Measurements from ENCODE around the gene STX1B. TPM values are rescaled to one million over a fixed set of nuclear protein-coding genes. Genes with fewer than 3 reads are reported as not detected.
A peak's percentile ranks its signal among the peaks of the same experiment; 100 is the strongest.
"Not testable (repeated sequence)": the region's sequence is repeated elsewhere in the genome, so short reads cannot be mapped to it uniquely, and the experiment has no call there.

STX1B gene
- total RNA-seq, 1 experiment from 2014 or later = 0.37 TPM

DNA sequence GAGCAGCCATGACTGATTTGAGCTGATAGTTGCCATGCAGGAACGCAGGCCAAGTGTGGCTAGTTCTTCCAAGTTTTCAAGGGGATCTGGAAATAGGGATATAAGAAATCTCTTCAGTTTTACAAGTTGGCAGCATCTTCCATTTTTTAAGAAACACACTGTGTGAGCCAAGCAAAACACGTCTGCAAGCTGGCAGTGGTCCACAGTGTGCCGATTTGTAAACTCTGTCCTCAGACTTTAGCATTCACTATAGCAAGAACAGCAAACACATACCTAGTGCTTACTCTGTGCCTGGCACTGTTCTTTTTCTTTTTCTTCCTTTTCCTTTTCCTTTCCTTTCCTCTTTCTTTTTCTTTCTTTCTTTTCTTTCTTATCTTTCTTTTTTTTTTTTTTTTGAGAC, 58.7 kb downstream of the STX1B start:
- DNase-seq (ENCODE audit: low read depth) = peak; percentile 24

DNA sequence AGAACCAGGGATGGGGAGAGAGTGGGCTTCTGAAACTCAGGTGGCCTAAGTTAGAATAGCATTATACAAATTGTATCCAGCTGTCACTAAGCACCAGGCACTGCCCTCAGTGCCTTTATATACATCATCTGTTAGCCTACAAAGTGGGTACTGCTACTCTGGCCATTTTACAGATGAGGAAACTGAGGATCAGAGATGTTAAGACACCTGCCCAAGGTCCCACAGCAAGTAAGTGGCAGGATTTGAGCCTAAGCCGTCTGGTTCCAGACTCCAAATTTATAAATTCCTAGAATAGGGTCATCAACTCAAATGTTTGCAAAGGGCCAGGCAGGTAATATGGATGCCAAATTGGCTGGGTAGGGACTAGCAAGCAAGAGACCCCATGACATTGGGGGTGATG, 59.2 kb downstream of the STX1B start:
- no peak for DNase-seq (ENCODE audit: low read depth)

DNA sequence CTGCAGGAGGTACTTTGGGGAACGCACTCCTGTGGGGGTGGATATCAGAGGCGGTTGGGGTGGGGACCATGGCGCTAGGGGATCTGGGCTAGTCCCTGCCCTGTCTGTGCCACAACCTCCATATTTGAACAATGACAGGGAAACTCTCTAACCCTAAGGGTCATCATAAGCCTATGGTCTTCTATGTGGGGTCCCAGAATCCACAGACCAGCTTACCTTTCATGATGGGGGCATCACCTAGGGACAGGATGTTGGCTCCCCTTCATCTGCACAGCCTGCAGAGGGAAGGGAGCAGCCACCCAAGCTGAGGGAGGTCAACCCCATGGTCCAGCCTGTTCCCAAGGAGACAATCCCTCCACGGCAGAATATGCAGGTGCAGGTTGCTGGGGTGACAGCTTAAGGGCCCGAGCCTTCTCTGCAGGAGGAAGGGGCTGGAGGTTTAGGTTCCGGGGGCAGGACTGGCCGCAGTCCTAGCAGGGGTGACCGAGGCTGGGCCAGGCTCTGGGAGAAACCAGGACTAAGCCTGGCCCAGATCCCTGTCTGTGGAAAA, 59.8 kb downstream of the STX1B start:
- DNase-seq (ENCODE audit: low read depth) = no peak

DNA sequence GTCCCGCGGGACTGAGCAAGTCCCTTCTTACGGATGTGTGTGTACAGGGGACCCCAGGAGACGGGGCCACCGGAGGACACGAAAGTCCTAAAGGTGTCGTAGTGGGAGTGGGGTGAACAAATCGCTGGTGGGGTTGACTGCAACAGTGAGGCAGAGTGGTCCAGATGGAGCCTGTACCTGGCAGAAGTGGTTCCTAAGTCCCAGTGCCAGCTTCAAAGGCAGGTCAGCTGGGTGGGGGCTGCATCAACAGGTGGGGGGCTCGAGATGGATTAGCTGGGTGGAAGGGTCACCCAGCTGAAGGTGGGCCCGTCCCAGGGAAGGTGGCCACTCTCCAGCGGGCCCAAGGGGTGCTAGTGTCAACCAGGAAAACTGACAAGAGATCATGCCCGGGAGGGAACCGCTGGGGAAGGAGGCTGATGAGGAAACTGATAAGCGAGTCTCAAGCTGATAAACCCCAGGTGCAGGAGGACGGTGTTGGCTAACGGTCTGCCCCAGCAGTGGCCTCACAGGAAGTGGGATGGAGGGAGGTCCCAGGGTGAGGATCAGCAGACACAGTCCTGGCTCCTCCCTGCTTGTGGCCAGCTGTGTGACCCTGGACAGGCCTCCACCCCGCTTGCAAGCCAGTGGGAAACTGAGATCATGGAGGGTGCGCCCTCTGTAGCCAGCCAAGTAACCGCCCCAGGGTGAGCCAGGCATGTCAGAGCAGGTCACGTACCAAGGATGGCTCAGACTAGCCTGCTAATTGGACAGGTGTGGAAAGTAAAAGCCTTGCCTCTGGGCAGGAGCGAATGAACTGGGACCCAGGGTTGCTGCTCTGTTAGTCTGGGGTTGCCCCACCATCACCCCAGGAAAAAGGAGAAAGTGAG, 60.6 kb downstream of the STX1B start:
- DNase-seq (ENCODE audit: low read depth) = peak; percentile 94

DNA sequence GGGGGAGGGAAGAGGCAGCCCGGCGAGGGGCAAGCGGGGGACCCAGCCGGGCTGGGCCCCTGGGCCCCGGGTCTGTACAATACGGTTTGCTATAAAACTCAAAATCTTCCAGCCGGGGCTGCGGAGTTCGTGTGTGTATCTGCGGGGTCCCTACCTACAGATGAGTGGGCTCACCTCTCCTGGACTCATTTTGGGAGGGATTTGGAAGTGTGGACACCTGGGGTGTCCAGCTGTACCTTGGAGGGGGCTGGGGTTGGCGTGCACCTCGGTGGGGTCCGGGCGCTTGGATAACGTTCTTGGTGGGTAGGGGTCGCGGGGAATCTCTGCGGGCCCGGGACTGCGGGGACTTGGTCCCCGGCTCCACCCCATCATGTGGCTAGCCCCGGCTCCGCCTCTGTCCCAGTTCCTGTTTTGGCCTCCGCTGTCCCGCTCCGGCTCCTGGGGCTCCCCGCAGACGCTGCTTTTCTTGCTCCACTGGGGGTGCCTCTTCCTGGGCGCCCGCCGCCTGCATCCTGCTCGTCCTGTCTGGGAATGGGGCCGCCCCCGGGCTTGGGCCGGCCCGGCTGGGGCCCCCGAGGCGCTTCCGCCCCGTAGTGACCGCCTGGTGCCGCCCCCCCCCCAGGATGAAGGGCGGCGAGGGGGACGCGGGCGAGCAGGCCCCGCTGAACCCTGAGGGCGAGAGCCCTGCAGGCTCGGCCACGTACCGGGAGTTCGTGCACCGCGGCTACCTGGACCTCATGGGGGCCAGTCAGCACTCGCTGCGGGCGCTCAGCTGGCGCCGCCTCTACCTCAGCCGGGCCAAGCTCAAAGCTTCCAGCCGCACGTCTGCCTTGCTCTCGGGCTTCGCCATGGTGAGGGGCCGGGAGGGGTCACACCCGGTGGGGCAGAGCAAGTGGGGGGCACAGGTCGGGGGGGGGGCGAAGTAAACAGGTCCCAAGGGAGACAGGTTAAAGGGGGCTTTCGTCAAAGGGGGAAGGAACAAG, 61.5 kb downstream of the STX1B start, which contains the start of gene ORAI3:
TSS of gene ORAI3 (plus strand) at position 402 of the 983 bp plus-strand sequence. CDS start at position 624, 222 bp downstream.
- peak; percentile 79 for DNase-seq (ENCODE audit: low read depth)

DNA sequence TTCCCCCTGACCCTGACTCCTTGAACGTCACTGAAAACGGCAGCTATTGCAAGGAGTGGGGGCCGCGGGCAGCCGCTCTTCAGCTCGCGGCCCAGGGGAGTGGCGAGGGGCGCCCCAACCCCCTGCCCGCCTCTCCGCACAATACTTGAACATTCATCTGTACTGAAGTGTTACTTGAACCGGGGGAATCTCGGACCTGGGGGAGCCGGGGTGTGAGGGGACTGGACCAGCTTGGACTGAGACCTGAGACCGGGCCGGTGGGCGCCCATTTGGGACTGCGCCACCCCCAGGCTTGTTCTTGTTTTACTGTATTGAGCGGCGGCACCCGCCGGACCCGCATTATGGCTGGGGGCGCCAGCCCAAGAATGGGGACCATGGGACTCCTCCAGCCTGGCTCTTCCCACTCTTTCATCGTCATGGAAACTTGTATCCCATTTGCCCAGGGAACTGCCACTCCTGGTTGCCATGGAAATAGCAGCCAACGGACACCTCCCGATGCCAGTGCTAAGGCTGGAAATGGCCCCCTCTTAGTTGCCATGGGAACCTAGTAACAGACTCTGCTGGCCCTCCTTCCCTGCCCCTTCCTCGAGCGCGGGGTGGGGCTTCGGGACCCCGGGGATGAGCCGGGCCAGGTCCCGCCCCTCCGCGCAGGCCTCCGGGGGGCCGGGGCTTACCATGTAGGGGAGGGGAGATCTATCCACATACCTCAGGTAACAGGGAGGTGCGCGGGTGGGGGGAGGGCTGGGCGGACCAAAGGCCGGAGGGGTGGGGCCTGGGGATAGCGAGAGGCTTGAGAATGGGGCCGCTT, 62.4 kb downstream of the STX1B start:
- DNase-seq (ENCODE audit: low read depth) = peak; percentile 98

DNA sequence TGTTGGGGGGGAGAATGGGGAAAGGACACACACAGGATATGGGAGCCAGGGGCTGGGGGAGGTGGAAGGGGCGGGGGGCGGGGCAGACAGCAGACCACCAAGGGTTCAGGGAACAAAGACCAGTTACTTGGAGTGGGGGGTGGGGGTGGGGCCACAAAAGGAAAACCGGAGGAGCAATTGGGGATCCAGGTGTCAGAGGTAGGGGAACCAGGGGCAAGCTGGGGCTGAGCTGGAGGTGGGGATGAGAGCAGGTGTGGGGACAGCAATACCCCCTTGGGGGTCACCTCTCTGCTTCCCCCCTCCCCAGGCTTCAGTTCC, 62.9 kb downstream of the STX1B start:
- no peak for DNase-seq (ENCODE audit: low read depth)

DNA sequence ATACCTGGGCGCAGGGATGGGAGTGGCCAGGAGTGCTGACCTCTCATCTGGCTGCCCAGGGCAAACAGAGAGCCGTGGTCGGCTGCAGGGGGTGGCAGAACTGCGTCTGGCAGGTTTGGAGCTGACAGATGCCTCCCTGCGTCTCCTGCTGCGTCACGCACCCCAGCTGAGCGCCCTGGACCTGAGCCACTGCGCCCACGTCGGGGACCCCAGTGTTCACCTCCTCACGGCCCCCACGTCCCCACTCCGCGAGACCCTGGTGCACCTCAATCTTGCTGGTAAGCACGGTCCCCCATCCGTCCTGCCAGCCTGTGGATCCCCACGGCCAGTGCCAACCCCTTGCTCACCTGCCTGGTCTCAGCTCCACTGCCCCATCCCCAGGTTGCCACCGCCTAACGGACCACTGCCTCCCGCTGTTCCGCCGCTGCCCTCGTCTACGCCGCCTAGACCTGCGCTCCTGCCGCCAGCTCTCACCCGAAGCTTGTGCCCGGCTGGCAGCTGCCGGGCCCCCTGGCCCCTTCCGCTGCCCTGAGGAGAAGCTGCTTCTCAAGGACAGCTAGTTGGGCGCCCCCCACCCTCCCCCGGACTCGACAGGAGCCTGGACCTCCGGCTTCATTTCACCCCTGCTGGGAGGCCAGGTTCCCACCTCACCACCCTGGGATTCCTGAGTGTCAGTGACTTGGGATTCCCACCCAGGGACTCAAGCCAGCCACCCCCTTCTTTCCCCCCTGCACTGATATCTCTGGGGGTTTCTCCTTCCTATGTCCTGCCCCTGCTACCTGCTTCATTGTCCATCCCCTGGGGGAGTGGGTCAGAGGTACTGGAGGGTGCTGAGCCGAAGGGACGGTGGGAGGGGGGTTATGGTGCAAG, 63.5 kb downstream of the STX1B start:
- DNase-seq (ENCODE audit: low read depth) = no peak

DNA sequence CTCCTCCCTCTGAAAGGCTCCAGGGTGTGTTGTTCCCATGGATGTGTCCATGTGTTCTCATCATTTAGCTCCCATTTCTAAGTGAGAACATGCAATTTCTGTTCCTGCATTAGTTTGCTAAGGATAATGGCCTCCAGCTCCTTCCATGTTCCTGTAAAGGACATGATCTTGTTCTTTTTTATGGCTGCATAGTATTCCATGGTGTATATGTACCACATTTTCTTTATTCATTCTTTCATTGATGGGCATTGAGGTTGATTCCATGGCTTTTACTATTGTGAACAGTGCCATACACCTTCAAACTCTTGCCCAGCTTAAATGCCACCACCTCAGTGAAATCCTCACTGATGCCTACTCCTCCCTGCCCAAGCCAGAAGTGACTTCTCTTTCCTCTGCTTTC, 66.1 kb downstream of the STX1B start:
- no peak for DNase-seq (ENCODE audit: low read depth)

DNA sequence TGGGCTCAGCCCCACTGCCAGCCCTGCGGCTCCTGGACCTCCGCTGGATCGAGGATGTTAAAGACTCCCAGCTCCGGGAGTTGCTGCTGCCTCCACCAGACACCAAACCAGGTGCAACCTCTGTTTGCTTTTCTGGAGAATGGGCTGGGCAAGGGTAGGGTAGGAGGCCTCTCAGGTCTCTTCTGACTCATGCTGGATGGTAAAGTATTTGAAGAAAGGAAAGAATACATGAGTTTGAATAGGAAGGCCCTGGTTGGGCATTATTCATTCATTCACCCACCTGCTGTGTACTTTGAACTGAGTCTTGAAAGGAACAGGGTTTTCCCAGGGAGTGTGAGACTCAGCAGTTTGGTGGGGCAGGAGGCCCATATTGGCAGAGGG, 68.0 kb downstream of the STX1B start:
- no peak for DNase-seq (ENCODE audit: low read depth)

DNA sequence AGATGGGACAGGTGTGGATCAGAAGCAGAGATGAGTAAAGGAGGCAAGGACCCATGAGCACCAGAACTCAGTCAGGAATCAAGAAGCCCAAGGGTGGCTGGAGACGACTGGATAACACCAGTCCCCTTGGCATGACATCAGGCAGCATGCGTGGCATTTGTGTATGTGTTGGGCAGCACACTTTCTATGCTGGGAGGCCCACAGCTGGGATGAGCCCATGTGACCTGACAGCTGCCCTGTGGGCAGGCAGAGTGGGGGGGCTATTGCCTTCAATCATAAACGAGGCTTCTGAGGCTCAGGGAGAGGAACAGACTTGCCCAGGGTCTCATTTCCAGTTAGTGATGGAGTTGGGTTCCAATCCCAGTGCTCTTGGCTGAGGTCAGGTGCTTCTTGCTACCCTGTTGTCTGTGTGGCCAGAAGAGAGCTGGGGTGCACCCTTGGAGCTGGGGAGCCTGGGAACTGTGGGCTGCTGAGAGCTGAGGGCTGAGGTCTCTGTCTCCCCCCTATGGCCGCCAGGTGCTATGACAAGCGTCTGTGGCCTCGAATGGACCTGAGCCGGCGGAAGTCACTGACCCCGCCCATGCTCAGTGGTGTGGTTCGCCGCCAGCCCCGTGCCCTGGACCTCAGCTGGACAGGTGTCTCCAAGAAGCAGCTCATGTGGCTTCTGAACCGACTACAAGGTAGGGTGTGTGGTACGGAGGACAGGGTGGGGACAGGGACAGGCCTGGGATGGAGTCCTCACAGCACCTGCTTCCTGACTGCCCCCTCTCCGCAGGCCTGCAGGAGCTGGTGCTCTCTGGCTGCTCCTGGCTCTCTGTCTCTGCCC, 68.6 kb downstream of the STX1B start:
- DNase-seq (ENCODE audit: low read depth) = peak; percentile 67

DNA sequence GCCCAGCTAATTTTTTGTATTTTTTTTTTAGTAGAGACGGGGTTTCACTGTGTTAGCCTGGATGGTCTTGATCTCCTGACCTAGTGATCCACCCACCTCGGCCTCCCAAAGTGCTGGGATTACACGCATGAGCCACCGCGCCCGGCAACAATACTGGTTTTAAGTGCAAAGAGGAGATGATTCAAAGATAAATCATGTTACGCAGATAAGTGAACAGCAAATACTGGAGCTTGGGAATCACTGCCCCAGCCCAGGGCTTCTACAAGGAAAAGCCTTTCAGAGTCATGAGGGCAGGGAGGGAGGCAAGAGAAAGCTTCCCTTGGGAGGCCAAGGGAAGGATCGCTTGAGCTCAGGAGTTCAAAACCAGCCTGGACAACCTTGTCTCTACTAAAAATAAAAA, 70.9 kb downstream of the STX1B start:
- not testable (repeated sequence) for DNase-seq (ENCODE audit: low read depth)

Other genes with a start within 250 kb of the STX1B start
- 4.8 and 5.2 TPM in 2 replicates for gene CFAP119, start 248.6 kb downstream of the STX1B start, total RNA-seq (2014; rRNA removed; shearing (Covaris generic))
- 72.4 and 104 TPM in 2 replicates for gene RNF40, start 248.3 kb downstream of the STX1B start, total RNA-seq (2014; rRNA removed; shearing (Covaris generic))
- 10.9 and 23.0 TPM in 2 replicates for gene ZNF629, start 223.4 kb downstream of the STX1B start, total RNA-seq (2014; rRNA removed; shearing (Covaris generic))
- gene BCL7C, start 116.6 kb downstream of the STX1B start, total RNA-seq (2014; rRNA removed; shearing (Covaris generic)) = 33.6 and 34.7 TPM in 2 replicates
- gene CTF1, start 114.0 kb downstream of the STX1B start, total RNA-seq (2014; rRNA removed; shearing (Covaris generic)) = 0.42 TPM in 1 of 2 replicates, not detected in the other
- gene FBXL19, start 87.1 kb downstream of the STX1B start, total RNA-seq (2014; rRNA removed; shearing (Covaris generic)) = 10.5 and 16.8 TPM in 2 replicates
- 46.0 and 58.5 TPM in 2 replicates for gene ORAI3, start 61.6 kb downstream of the STX1B start, total RNA-seq (2014; rRNA removed; shearing (Covaris generic))
- 1.4 and 3.9 TPM in 2 replicates for gene SETD1A, start 52.9 kb downstream of the STX1B start, total RNA-seq (2014; rRNA removed; shearing (Covaris generic))
- 7.0 and 8.2 TPM in 2 replicates for gene HSD3B7, start 25.4 kb downstream of the STX1B start, total RNA-seq (2014; rRNA removed; shearing (Covaris generic))
- gene STX4, start 22.9 kb upstream of the STX1B start, total RNA-seq (2014; rRNA removed; shearing (Covaris generic)) = 11.7 and 26.7 TPM in 2 replicates
- 6.5 and 11.9 TPM in 2 replicates for gene ZNF668, start 63.6 kb upstream of the STX1B start, total RNA-seq (2014; rRNA removed; shearing (Covaris generic))
- 14.3 and 21.5 TPM in 2 replicates for gene ZNF646, start 63.8 kb upstream of the STX1B start, total RNA-seq (2014; rRNA removed; shearing (Covaris generic))
- 2.5 and 2.7 TPM in 2 replicates for gene PRSS53, start 78.3 kb upstream of the STX1B start, total RNA-seq (2014; rRNA removed; shearing (Covaris generic))
- 193 and 223 TPM in 2 replicates for gene VKORC1, start 84.2 kb upstream of the STX1B start, total RNA-seq (2014; rRNA removed; shearing (Covaris generic))
- 52.8 and 57.7 TPM in 2 replicates for gene BCKDK, start 97.7 kb upstream of the STX1B start, total RNA-seq (2014; rRNA removed; shearing (Covaris generic))
- 45.0 and 53.3 TPM in 2 replicates for gene KAT8, start 107.0 kb upstream of the STX1B start, total RNA-seq (2014; rRNA removed; shearing (Covaris generic))
- 0.20 TPM in 1 of 2 replicates, not detected in the other for gene PRSS8, start 125.1 kb upstream of the STX1B start, total RNA-seq (2014; rRNA removed; shearing (Covaris generic))
- 0.10 and 0.49 TPM in 2 replicates for gene PRSS36, start 139.4 kb upstream of the STX1B start, total RNA-seq (2014; rRNA removed; shearing (Covaris generic))
- 22.4 and 29.3 TPM in 2 replicates for gene FUS, start 169.5 kb upstream of the STX1B start, total RNA-seq (2014; rRNA removed; shearing (Covaris generic))
- 7.9 and 8.9 TPM in 2 replicates for gene PYCARD, start 192.1 kb upstream of the STX1B start, total RNA-seq (2014; rRNA removed; shearing (Covaris generic))
- gene TRIM72, start 203.5 kb upstream of the STX1B start, total RNA-seq (2014; rRNA removed; shearing (Covaris generic)) = not detected in 2 replicates
- not detected in 2 replicates for gene PYDC1, start 206.5 kb upstream of the STX1B start, total RNA-seq (2014; rRNA removed; shearing (Covaris generic))
- gene ITGAM, start 249.3 kb upstream of the STX1B start, total RNA-seq (2014; rRNA removed; shearing (Covaris generic)) = not detected in 2 replicates

All from M059J (cell line).